Measurements from ENCODE around the gene TRIM24. TPM values are rescaled to one million over a fixed set of nuclear protein-coding genes. Genes with fewer than 3 reads are reported as not detected.
"Not testable (repeated sequence)": the region's sequence is repeated elsewhere in the genome, so short reads cannot be mapped to it uniquely, and the experiment has no call there.

TRIM24 gene
- total RNA-seq, 1 experiment from 2014 or later = 10.2 TPM

DNA sequence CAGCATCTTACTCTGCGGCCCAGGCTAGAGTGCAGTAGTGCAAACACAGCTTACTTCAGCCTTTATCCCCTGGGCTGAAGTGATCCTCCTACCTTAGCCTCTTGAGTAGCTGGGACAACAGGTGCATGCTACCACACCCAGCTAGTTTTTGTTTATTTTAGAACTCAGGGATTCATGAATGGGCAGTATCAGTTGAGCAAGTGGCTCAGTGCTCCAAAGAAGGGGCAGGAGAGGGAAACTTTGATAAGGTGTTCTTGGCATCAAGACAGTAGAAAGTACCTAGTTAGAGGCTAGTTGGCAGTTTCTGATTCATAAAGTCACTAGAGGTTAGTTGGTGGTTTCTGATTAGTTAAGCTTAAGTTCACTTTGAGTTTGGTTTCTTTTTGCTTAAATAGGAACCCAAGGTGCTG lies 18.4 kb downstream of the TRIM24 start:
- no peak overlapping the region for H3K4me3 Mint-ChIP-seq (ENCODE audit: unreplicated experiment)
- H3K36me3 Mint-ChIP-seq (ENCODE audit: insufficient read depth, unreplicated experiment) = peaks cover 5% of the 10 kb centered on the region
- POLR2A ChIA-PET = interaction anchor here (0.9 kb wide), 1 partner anchor 11 kb away, joined by 4 read pairs; no protein-coding TSS in a partner anchor
- TF ChIP-seq CTCF (IDR thresholded peaks at IDR 0.05; ENCODE audit: unreplicated experiment) = no peak
- intact Hi-C loops (cut with micrococcal nuclease) = no loop called here
- no TSS peak for BruUV-seq (replicated peaks)
- CTCF ChIA-PET = interaction anchor here (0.6 to 0.7 kb wide), 2 partner anchors 34 to 197 kb away, joined by 3 to 4 read pairs; no protein-coding TSS in a partner anchor
- no peaks in the 10 kb centered on the region for H3K9me3 Mint-ChIP-seq (ENCODE audit: unreplicated experiment)
- peaks cover 18% of the 10 kb centered on the region for H3K4me1 Mint-ChIP-seq (ENCODE audit: insufficient read depth, unreplicated experiment)
- no peak overlapping the region for H3K27ac Mint-ChIP-seq (ENCODE audit: low read depth, unreplicated experiment)
- DNase-seq (ENCODE audit: unreplicated experiment) = no peak
- no peaks in the 10 kb centered on the region for H3K27me3 Mint-ChIP-seq (ENCODE audit: insufficient read depth, unreplicated experiment)

DNA sequence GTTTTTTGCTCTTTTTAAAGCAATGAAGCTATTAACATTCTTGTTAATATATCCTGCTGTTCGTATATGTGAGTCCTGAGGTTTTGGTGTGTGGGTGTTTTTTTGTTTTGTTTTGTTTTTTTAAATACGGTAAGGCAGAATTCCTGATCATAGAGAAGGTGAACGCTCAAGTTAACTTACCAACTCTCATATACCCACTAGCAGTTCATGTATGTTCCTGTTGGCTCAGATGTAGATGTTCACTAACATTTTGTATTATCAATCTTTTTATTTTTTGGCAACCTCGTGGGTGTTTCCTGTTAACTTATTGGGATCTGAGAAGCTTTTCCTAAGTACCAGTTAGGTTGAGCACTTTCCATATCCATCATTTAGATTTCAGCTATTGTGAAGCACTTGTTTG lies 20.5 kb downstream of the TRIM24 start:
- no TSS peak for BruUV-seq (replicated peaks)
- peaks cover 11% of the 10 kb centered on the region for H3K36me3 Mint-ChIP-seq (ENCODE audit: insufficient read depth, unreplicated experiment)
- H3K9me3 Mint-ChIP-seq (ENCODE audit: unreplicated experiment) = no peaks in the 10 kb centered on the region
- ChIA-PET CTCF (interaction anchor here (0.6 to 1.0 kb wide), 2 partner anchors 209 to 257 kb away, joined by 3 to 4 read pairs; no protein-coding TSS in a partner anchor), POLR2A (interaction anchor here (1.1 kb wide), 1 partner anchor 19 kb away, joined by 3 read pairs; no protein-coding TSS in a partner anchor)
- DNase-seq (ENCODE audit: unreplicated experiment) = no peak
- H3K27me3 Mint-ChIP-seq (ENCODE audit: insufficient read depth, unreplicated experiment) = no peaks in the 10 kb centered on the region
- intact Hi-C loops (cut with micrococcal nuclease) = no loop called here
- no peak overlapping the region for H3K27ac Mint-ChIP-seq (ENCODE audit: low read depth, unreplicated experiment)
- H3K4me3 Mint-ChIP-seq (ENCODE audit: unreplicated experiment) = no peak overlapping the region
- H3K4me1 Mint-ChIP-seq (ENCODE audit: insufficient read depth, unreplicated experiment) = peaks cover 18% of the 10 kb centered on the region
- no peak for TF ChIP-seq CTCF (IDR thresholded peaks at IDR 0.05; ENCODE audit: unreplicated experiment)

GRCh38 chr7:138481447-138482380 lies 21.7 kb downstream of the TRIM24 start:
- no peak for TF ChIP-seq CTCF (IDR thresholded peaks at IDR 0.05; ENCODE audit: unreplicated experiment)
- Mint-ChIP-seq H3K4me3 (ENCODE audit: unreplicated experiment) (no peak overlapping the region), H3K27ac (ENCODE audit: low read depth, unreplicated experiment) (no peak overlapping the region), H3K9me3 (ENCODE audit: unreplicated experiment) (no peaks in the 10 kb centered on the region), H3K27me3 (ENCODE audit: insufficient read depth, unreplicated experiment) (no peaks in the 10 kb centered on the region), H3K36me3 (ENCODE audit: insufficient read depth, unreplicated experiment) (peaks cover 11% of the 10 kb centered on the region), H3K4me1 (ENCODE audit: insufficient read depth, unreplicated experiment) (peaks cover 18% of the 10 kb centered on the region)
- intact Hi-C loops (cut with micrococcal nuclease) = no loop called here
- ChIA-PET POLR2A (interaction anchor here (0.5 kb wide), 1 partner anchor 138 kb away, joined by 3 read pairs; no protein-coding TSS in a partner anchor), CTCF (interaction anchor here (0.6 kb wide), 2 partner anchors 461 to 536 kb away, joined by 3 to 4 read pairs; no protein-coding TSS in a partner anchor)
- no TSS peak for BruUV-seq (replicated peaks)
- no peak for DNase-seq (ENCODE audit: unreplicated experiment)

DNA sequence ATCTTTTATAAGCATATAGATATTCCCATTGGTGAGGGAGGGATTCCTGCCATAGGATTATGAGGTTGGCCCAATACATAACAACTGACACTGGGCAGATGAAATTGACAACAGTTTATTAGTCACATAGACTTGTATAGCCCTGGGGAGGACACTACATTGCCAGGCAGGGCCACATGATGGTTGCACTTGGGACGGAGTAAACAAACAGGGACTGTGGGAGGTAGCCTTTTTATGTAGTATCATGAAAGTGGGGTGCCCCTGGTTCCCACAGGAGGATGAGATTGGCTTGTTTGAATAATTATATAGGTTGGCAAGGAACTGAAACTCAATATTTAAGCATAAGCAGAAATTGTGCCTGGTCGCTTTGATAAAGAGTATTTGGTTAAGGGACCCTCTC lies 23.5 kb downstream of the TRIM24 start:
- Mint-ChIP-seq H3K27ac (ENCODE audit: low read depth, unreplicated experiment) (peak overlapping the region; percentile 75), H3K4me1 (ENCODE audit: insufficient read depth, unreplicated experiment) (peaks cover 15% of the 10 kb centered on the region), H3K4me3 (ENCODE audit: unreplicated experiment) (no peak overlapping the region), H3K9me3 (ENCODE audit: unreplicated experiment) (peaks cover 6% of the 10 kb centered on the region), H3K27me3 (ENCODE audit: insufficient read depth, unreplicated experiment) (no peaks in the 10 kb centered on the region), H3K36me3 (ENCODE audit: insufficient read depth, unreplicated experiment) (peaks cover 11% of the 10 kb centered on the region)
- TF ChIP-seq CTCF (IDR thresholded peaks at IDR 0.05; ENCODE audit: unreplicated experiment) = no peak
- ChIA-PET CTCF (no interaction called here), POLR2A (no interaction called here)
- intact Hi-C loops (cut with micrococcal nuclease) = no loop called here
- no TSS peak for BruUV-seq (replicated peaks)
- DNase-seq (ENCODE audit: unreplicated experiment) = no peak

- H3K4me1 Mint-ChIP-seq (ENCODE audit: insufficient read depth, unreplicated experiment); BruUV-seq (replicated peaks); H3K27me3 Mint-ChIP-seq (ENCODE audit: insufficient read depth, unreplicated experiment); H3K9me3 Mint-ChIP-seq (ENCODE audit: unreplicated experiment); POLR2A ChIA-PET; H3K27ac Mint-ChIP-seq (ENCODE audit: low read depth, unreplicated experiment); H3K4me3 Mint-ChIP-seq (ENCODE audit: unreplicated experiment); CTCF ChIA-PET; intact Hi-C loops (cut with micrococcal nuclease); DNase-seq (ENCODE audit: unreplicated experiment): not testable (repeated sequence)
- peaks cover 11% of the 10 kb centered on the region for H3K36me3 Mint-ChIP-seq (ENCODE audit: insufficient read depth, unreplicated experiment)
These were observed 25.4 kb downstream of the TRIM24 start for GRCh38 chr7:138485508-138485907.

DNA sequence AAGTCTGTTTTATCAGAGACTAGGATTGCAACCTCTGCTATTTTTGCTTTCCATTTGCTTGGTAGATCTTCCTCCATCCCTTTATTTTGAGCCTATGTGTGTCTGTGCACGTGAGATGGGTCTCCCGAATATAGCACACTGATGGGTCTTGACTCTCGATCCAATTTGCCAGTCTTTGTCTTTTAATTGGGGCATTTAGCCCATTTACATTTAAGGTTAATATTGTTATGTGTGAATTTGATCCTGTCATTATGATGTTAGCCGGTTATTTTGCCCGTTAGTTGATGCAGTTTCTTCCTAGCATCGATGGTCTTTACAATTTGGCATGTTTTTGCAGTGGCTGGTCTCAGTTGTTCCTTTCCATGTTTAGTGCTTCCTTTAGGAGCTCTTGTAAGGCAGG lies 29.1 kb downstream of the TRIM24 start:
- BruUV-seq (replicated peaks); H3K27ac Mint-ChIP-seq (ENCODE audit: low read depth, unreplicated experiment); CTCF ChIA-PET; H3K4me1 Mint-ChIP-seq (ENCODE audit: insufficient read depth, unreplicated experiment); intact Hi-C loops (cut with micrococcal nuclease); H3K4me3 Mint-ChIP-seq (ENCODE audit: unreplicated experiment); H3K27me3 Mint-ChIP-seq (ENCODE audit: insufficient read depth, unreplicated experiment); POLR2A ChIA-PET; H3K36me3 Mint-ChIP-seq (ENCODE audit: insufficient read depth, unreplicated experiment); DNase-seq (ENCODE audit: unreplicated experiment); H3K9me3 Mint-ChIP-seq (ENCODE audit: unreplicated experiment): not testable (repeated sequence)
